Bronchial epithelial cell (primary cell): ENCODE data around the gene GANC. TPM values are rescaled to one million over a fixed set of nuclear protein-coding genes. Genes with fewer than 3 reads are reported as not detected.

Source experiments
- DNase-seq: peaks from one replicate; pipeline ENCODE4 v3.0.0-alpha.2; 2010; ENCODE audit warnings: low read depth
- FAIRE-seq: peaks from 2 replicates; lab custom pipeline; 2011; peaks lifted over from hg19 to GRCh38; lab: Jason Lieb, UNC
- H3K27me3 ChIP-seq: 2 replicates; pipeline ENCODE4 v1.5.1; 2011; ENCODE audit warnings: low read length; ENCODE audit not compliant: control insufficient read depth, insufficient read depth
- H3K36me3 ChIP-seq: 2 replicates; pipeline ENCODE4 v1.5.1; 2011; ENCODE audit warnings: low read length; ENCODE audit not compliant: control insufficient read depth, insufficient read depth
- H3K4me3 ChIP-seq: 2 replicates; pipeline ENCODE4 v1.5.1; 2011; ENCODE audit warnings: mild to moderate bottlenecking, low read depth, low read length, control low read depth
- total RNA-seq: library from RNA; depleted of rRNA; stranded (reverse); fragments of >200 nt; gene quantifications from 2 replicates; pipeline ENCODE4 v1.2.1, GENCODE V29; 2014
- TF ChIP-seq, protein P1 (sequence below): IDR thresholded peaks from 2 replicates; pipeline ENCODE4 v1.5.1; 2011; ENCODE audit warnings: mild to moderate bottlenecking, moderate library complexity, low read length, control low read depth, inconsistent platforms; ENCODE audit not compliant: insufficient read depth, severe bottlenecking

The GANC gene
- total RNA-seq, 1 donor from 2014 or later = 13.2 TPM

DNA sequence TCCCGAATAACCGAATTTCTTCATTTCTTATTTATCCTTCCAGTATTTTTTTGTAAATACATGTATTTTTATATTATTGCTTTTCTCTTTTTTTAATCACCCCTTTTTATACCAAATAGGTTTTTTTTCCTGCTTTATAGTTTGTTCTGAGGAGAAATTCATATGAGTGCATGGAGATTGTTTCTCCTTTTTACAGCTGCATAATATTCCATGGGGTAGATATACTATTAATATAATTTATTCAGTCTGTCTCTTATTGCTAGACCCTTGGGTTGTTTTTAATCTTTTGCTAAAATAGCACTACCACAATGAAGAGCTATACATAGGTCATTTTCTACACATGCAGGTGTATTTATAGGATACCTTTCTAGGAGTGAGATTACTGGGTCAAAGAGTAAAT, 3.8 kb downstream of the GANC start:
- Histone ChIP-seq H3K4me3 (no peak overlapping the region), H3K27me3 (no peaks in the 10 kb centered on the region), H3K36me3 (peaks cover 6% of the 10 kb centered on the region)
- TF ChIP-seq, protein P1, sequence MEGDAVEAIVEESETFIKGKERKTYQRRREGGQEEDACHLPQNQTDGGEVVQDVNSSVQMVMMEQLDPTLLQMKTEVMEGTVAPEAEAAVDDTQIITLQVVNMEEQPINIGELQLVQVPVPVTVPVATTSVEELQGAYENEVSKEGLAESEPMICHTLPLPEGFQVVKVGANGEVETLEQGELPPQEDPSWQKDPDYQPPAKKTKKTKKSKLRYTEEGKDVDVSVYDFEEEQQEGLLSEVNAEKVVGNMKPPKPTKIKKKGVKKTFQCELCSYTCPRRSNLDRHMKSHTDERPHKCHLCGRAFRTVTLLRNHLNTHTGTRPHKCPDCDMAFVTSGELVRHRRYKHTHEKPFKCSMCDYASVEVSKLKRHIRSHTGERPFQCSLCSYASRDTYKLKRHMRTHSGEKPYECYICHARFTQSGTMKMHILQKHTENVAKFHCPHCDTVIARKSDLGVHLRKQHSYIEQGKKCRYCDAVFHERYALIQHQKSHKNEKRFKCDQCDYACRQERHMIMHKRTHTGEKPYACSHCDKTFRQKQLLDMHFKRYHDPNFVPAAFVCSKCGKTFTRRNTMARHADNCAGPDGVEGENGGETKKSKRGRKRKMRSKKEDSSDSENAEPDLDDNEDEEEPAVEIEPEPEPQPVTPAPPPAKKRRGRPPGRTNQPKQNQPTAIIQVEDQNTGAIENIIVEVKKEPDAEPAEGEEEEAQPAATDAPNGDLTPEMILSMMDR = no peak
- DNase-seq = no peak
- FAIRE-seq = no peak

DNA sequence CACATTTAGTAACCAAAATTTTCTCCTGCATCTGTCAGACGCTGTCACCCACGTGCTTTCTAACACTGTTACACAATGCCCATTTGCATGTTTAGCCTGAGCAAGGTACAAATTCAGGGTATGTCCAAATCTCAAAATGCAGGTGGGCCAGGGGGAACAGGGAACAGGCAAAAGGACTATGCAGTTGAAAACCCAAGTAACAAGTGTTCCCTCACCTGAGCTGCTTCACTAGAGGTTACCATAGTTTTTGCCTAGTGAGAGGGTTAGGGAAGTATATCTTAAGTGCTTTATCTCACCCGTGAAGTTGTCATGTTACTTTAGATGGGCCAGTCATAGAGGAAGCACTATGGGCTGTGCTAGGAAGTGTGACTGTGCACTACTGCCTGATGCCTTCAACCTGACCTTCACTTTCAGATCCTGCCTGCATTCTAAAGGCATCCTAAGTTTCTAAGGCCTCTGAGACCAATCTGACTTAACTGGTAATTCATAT, 6.3 kb downstream of the GANC start:
- H3K36me3 ChIP-seq = peaks cover 6% of the 10 kb centered on the region

DNA sequence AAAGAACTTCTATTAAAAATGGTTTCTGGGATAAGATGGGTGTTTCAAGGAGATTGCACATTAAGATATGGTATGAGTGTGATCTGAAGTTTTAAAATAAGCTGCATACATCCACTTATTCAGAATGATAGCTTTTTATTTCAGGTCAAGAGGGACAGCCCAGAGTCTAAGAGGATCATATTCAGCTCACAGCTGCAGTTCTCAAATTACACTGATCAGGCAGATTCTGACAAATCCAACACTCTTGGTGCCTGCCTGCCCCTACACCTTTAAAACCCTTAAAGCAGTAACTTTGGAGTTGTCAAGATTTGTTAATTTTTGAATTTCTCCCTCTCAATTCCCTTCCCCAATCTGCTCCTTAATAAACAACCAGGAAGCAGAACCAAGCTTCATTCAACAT, 9.3 kb downstream of the GANC start:
- no peak for DNase-seq
- H3K36me3 ChIP-seq = peaks cover 6% of the 10 kb centered on the region
- FAIRE-seq = no peak

More for the DNA sequence above, 6.3 kb downstream of the GANC start:
- FAIRE-seq (no peak), DNase-seq (no peak)
- no peaks in the 10 kb centered on the region for H3K27me3 ChIP-seq
- H3K4me3 ChIP-seq = no peak overlapping the region
- TF ChIP-seq, protein P1 = no peak

DNA sequence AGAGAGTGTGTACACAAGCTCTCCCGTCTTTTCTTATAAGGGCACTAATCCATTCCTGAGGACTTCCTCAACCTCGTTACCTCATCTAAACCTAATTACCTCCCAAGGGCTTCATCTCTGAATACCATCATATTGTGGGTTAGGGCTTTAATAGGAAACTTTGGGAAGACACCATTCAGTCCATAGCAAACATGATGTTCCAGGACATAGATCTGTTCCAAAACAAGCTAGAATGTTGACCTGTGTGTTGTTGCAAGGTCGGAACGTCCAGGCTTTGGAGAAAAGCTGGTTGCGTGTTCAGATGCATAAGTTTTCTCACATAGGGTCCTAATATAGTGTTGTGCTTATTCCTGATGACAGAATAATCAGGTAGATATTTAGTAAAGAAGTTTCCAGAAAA, 9.9 kb downstream of the GANC start:
- H3K4me3 ChIP-seq = no peak overlapping the region
- TF ChIP-seq, protein P1 = no peak
- H3K36me3 ChIP-seq = peaks cover 6% of the 10 kb centered on the region
- H3K27me3 ChIP-seq = no peaks in the 10 kb centered on the region
- FAIRE-seq (no peak), DNase-seq (no peak)

More for the DNA sequence above, 9.3 kb downstream of the GANC start:
- TF ChIP-seq, protein P1 = no peak
- no peak overlapping the region for H3K4me3 ChIP-seq
- no peaks in the 10 kb centered on the region for H3K27me3 ChIP-seq

DNA sequence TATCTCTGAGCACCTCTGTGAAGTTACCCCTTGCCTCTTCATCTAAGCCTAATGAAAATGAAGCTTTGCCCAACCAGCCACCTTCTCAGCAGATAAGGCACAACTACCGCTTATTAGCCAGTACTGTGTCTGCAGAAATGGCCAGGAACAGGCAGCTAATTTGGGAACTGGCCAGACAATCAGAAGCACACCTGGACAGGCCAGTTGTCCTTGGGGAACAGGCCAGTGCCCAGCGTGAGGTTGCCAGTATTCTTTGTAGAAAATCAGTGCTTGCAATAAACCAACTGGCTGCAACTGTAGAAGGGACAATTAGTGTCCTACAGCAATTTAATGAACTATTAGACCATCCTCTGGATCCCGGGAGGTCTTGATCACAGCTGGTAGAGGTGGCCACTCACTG, 10.7 kb downstream of the GANC start:
- no peak for DNase-seq
- no peak for FAIRE-seq

More for the DNA sequence above, 10.7 kb downstream of the GANC start:
- Histone ChIP-seq H3K27me3 (no peaks in the 10 kb centered on the region), H3K4me3 (no peak overlapping the region), H3K36me3 (peaks cover 6% of the 10 kb centered on the region)
- TF ChIP-seq, protein P1 = no peak
